PC-9 (cell line): ENCODE measurements around the gene LHFPL2.

ENCODE experiments used
- EZH2 ChIP-seq: fragments of 200-600 bp; sonication (generic); IDR thresholded peaks from 2 replicates; pipeline ENCODE4 v1.8.0; 2017; ENCODE audit warnings: antibody characterized with exemption, low read depth
- TF ChIP-seq, protein P1 (sequence below): fragments of 200-600 bp; sonication (generic); conservative IDR thresholded peaks from 2 replicates; pipeline ENCODE4 v1.6.1; 2017; ENCODE audit warnings: mixed run types, antibody characterized with exemption, mild to moderate bottlenecking, moderate library complexity

DNA sequence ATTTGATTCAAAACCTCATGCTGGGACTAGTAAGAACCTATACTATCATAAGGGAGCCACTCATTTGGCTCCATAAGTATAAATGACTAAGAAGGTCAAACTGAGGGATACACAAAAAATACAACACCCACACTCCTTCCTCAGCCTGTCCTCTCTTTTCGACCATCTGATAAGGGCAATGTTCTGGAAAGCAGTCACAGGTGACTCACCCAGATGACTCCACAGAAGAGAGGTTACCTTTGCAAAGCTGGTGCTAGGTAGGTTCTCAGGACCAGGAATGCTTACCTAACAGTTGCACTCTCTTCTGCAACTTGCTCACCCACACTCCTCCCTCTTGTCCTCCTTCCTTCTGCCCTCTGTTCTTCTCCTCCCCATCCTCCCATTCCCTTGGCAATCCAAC is 32.9 kb downstream of the LHFPL2 start:
- TF ChIP-seq, protein P1, sequence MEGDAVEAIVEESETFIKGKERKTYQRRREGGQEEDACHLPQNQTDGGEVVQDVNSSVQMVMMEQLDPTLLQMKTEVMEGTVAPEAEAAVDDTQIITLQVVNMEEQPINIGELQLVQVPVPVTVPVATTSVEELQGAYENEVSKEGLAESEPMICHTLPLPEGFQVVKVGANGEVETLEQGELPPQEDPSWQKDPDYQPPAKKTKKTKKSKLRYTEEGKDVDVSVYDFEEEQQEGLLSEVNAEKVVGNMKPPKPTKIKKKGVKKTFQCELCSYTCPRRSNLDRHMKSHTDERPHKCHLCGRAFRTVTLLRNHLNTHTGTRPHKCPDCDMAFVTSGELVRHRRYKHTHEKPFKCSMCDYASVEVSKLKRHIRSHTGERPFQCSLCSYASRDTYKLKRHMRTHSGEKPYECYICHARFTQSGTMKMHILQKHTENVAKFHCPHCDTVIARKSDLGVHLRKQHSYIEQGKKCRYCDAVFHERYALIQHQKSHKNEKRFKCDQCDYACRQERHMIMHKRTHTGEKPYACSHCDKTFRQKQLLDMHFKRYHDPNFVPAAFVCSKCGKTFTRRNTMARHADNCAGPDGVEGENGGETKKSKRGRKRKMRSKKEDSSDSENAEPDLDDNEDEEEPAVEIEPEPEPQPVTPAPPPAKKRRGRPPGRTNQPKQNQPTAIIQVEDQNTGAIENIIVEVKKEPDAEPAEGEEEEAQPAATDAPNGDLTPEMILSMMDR, result no peak
- TF ChIP-seq EZH2, result no peak
